ENCODE measurements around the gene CRISP2. TPM values are rescaled to one million over a fixed set of nuclear protein-coding genes. Genes with fewer than 3 reads are reported as not detected.

The CRISP2 gene
- total RNA-seq, 1 experiment from 2014 or later: not detected

GRCh38 chr6:49668083-49668511 lies 45.2 kb downstream of the CRISP2 start:
- Mint-ChIP-seq H3K9me3 (ENCODE audit: unreplicated experiment) (no peaks in the 10 kb centered on the region), H3K36me3 (ENCODE audit: insufficient read depth, unreplicated experiment) (no peaks in the 10 kb centered on the region), H3K27me3 (ENCODE audit: insufficient read depth, unreplicated experiment) (no peaks in the 10 kb centered on the region), H3K4me1 (ENCODE audit: low read depth, unreplicated experiment) (no peaks in the 10 kb centered on the region), H3K4me3 (ENCODE audit: unreplicated experiment) (no peak overlapping the region), H3K27ac (ENCODE audit: unreplicated experiment) (no peak overlapping the region)
- Histone ChIP-seq H3K4me1 (peaks cover 23% of the 10 kb centered on the region), H3K4me3 (ENCODE audit: low read depth, low read length) (no peak overlapping the region), H3K27me3 (replicated peaks; ENCODE audit: control insufficient read depth, insufficient read depth, low read length) (no peaks in the 10 kb centered on the region), H3K36me3 (ENCODE audit: control insufficient read depth, insufficient read depth, low read length) (no peaks in the 10 kb centered on the region), H3K9me3 (no peaks in the 10 kb centered on the region)
- TF ChIP-seq CTCF (IDR thresholded peaks at IDR 0.05; ENCODE audit: insufficient read depth in 1 of 2, low read depth in 1 of 2, low read length in 1 of 2, severe bottlenecking in 1 of 2, unreplicated experiment in 1 of 2): no peak
- DNase-seq: peak in 1 of 2 experiments; percentile 7
- ChIA-PET CTCF (no interaction called here), POLR2A (no interaction called here)
- intact Hi-C loops (cut with micrococcal nuclease; ENCODE audit: unreplicated experiment): loop anchor here (1.0 to 5.0 kb wide), 2 partner anchors 46 to 68 kb away; no protein-coding TSS in a partner anchor
- BruUV-seq (replicated peaks): no TSS peak

- no peaks in the 10 kb centered on the region for H3K36me3 ChIP-seq (ENCODE audit: control insufficient read depth, insufficient read depth, low read length)
- no peak for TF ChIP-seq CTCF (IDR thresholded peaks at IDR 0.05; ENCODE audit: insufficient read depth in 1 of 2, low read depth in 1 of 2, low read length in 1 of 2, severe bottlenecking in 1 of 2, unreplicated experiment in 1 of 2)
- Mint-ChIP-seq H3K27me3 (ENCODE audit: insufficient read depth, unreplicated experiment) (no peaks in the 10 kb centered on the region), H3K4me3 (ENCODE audit: unreplicated experiment) (no peak overlapping the region), H3K4me1 (ENCODE audit: low read depth, unreplicated experiment) (no peaks in the 10 kb centered on the region), H3K27ac (ENCODE audit: unreplicated experiment) (no peak overlapping the region), H3K36me3 (ENCODE audit: insufficient read depth, unreplicated experiment) (no peaks in the 10 kb centered on the region), H3K9me3 (ENCODE audit: unreplicated experiment) (no peaks in the 10 kb centered on the region)
- H3K27me3 ChIP-seq (replicated peaks; ENCODE audit: control insufficient read depth, insufficient read depth, low read length): no peaks in the 10 kb centered on the region
- DNase-seq: no peak
- intact Hi-C loops (cut with micrococcal nuclease; ENCODE audit: unreplicated experiment): loop anchor here (5.0 kb wide), 1 partner anchor 45 kb away; no protein-coding TSS in a partner anchor
- ChIA-PET CTCF (no interaction called here), POLR2A (no interaction called here)
- H3K4me3 ChIP-seq (ENCODE audit: low read depth, low read length): no peak overlapping the region
- peaks cover 23% of the 10 kb centered on the region for H3K4me1 ChIP-seq
- no TSS peak for BruUV-seq (replicated peaks)
- H3K9me3 ChIP-seq: no peaks in the 10 kb centered on the region
Observed at GRCh38 chr6:49666930-49667757, 46.2 kb downstream of the CRISP2 start.

- intact Hi-C loops (cut with micrococcal nuclease; ENCODE audit: unreplicated experiment): loop anchor here (5.0 kb wide), 1 partner anchor 44 kb away; no protein-coding TSS in a partner anchor
- Histone ChIP-seq H3K4me1 (peaks cover 23% of the 10 kb centered on the region), H3K4me3 (ENCODE audit: low read depth, low read length) (no peak overlapping the region), H3K36me3 (ENCODE audit: control insufficient read depth, insufficient read depth, low read length) (no peaks in the 10 kb centered on the region), H3K27me3 (replicated peaks; ENCODE audit: control insufficient read depth, insufficient read depth, low read length) (no peaks in the 10 kb centered on the region), H3K9me3 (no peaks in the 10 kb centered on the region)
- no peaks in the 10 kb centered on the region for H3K27me3 Mint-ChIP-seq (ENCODE audit: insufficient read depth, unreplicated experiment)
- H3K4me3 Mint-ChIP-seq (ENCODE audit: unreplicated experiment): no peak overlapping the region
- H3K9me3 Mint-ChIP-seq (ENCODE audit: unreplicated experiment): no peaks in the 10 kb centered on the region
- no TSS peak for BruUV-seq (replicated peaks)
- TF ChIP-seq CTCF (IDR thresholded peaks at IDR 0.05; ENCODE audit: insufficient read depth in 1 of 2, low read depth in 1 of 2, low read length in 1 of 2, severe bottlenecking in 1 of 2, unreplicated experiment in 1 of 2): no peak
- POLR2A ChIA-PET: no interaction called here
- no peak for DNase-seq
- no peak overlapping the region for H3K27ac Mint-ChIP-seq (ENCODE audit: unreplicated experiment)
- no peaks in the 10 kb centered on the region for H3K36me3 Mint-ChIP-seq (ENCODE audit: insufficient read depth, unreplicated experiment)
- H3K4me1 Mint-ChIP-seq (ENCODE audit: low read depth, unreplicated experiment): no peaks in the 10 kb centered on the region
- CTCF ChIA-PET: no interaction called here
Observed at GRCh38 chr6:49666480-49666879, 46.9 kb downstream of the CRISP2 start.
